GM23338 (cell line): ENCODE measurements around the gene DRD2.

Experiments used
- EZH2 ChIP-seq: fragments of 200-600 bp; sonication (generic); IDR thresholded peaks from one replicate; pipeline ENCODE4 v1.8.0; 2017; ENCODE audit warnings: antibody characterized with exemption, mild to moderate bottlenecking, low read depth; ENCODE audit not compliant: unreplicated experiment
- TF ChIP-seq, protein P1 (sequence below), 2 experiments: fragments of 200-600 bp in 1 of 2; sonication (generic) in 1 of 2; conservative IDR thresholded peaks; 2 replicates each; pipeline versions ENCODE4 v1.5.1 to v1.6.1; 2016 to 2017; ENCODE audit warnings: antibody characterized with exemption in 2 of 2, low read depth in 2 of 2, mild to moderate bottlenecking in 2 of 2, moderate library complexity in 1 of 2

DNA sequence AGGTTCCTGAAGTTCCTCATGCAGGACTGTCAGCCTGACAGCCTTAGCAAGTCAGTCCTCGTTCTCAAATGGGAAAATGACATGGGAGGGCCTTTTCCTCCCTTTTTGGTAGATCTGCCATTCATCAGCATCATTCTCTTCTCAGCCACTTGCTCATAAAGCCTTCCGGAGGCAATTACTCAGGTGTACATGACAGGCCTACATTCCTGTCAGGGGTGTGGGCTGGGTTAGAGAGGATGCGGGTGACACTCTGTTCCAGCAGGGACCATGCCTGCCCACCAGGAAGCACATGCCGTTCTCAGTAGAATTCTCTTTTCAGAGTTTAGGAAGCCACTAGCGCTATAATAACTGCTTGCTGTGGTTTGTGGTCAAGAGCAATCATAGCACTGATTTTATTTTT, 111.8 kb downstream of the DRD2 start:
- no peak for TF ChIP-seq EZH2
- TF ChIP-seq, protein P1, sequence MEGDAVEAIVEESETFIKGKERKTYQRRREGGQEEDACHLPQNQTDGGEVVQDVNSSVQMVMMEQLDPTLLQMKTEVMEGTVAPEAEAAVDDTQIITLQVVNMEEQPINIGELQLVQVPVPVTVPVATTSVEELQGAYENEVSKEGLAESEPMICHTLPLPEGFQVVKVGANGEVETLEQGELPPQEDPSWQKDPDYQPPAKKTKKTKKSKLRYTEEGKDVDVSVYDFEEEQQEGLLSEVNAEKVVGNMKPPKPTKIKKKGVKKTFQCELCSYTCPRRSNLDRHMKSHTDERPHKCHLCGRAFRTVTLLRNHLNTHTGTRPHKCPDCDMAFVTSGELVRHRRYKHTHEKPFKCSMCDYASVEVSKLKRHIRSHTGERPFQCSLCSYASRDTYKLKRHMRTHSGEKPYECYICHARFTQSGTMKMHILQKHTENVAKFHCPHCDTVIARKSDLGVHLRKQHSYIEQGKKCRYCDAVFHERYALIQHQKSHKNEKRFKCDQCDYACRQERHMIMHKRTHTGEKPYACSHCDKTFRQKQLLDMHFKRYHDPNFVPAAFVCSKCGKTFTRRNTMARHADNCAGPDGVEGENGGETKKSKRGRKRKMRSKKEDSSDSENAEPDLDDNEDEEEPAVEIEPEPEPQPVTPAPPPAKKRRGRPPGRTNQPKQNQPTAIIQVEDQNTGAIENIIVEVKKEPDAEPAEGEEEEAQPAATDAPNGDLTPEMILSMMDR (conservative IDR thresholded peaks at IDR 0.05; ENCODE audit: low read depth in 2 of 2): no peak
